Measurements from ENCODE around the gene SLC25A42. TPM values are rescaled to one million over a fixed set of nuclear protein-coding genes. Genes with fewer than 3 reads are reported as not detected.

The SLC25A42 gene
- total and polyA plus RNA-seq, 2 of the 13 experiments (the other 11 are each of a cell fraction or from before 2014, with no cell fraction given), result 12.8 to 18.3 TPM

DNA sequence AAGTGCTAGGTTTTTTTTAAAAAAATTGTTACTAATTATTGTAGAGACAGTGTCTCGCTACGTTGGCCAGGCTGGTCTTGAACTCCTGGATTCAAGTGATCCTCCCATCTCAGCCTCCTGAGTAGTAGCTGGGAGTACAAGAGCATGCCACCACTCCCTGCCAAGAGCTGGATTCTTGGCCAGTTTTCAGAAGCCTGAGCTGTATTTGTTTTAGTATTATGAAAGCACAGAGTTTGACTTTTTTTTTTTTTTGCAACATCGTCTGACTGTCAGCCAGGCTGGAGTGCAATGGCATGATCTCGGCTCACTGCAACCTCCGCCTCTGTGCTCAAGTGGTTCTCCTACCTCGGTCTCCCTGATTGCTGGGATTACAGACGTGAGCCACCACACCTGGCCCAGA is 23.4 kb upstream of the SLC25A42 start (continued):
- TF ChIP-seq ZNF337 (CRISPR knock-in tag; IDR thresholded peaks at IDR 0.05; ENCODE audit: borderline replicate concordance, low read depth) (no peak), ZMYM2 (CRISPR knock-in tag; IDR thresholded peaks at IDR 0.05) (peak; percentile 93), ZNF331 (CRISPR knock-in tag; IDR thresholded peaks at IDR 0.05) (0 out of 2 replicates have a peak, but pooled peaks have one; percentile 13), CHD4 (IDR thresholded peaks at IDR 0.05; ENCODE audit: borderline replicate concordance, low read length) (no peak), ZNF713 (CRISPR knock-in tag; IDR thresholded peaks at IDR 0.05) (no peak), ZNF878 (CRISPR knock-in tag; IDR thresholded peaks at IDR 0.05) (0 out of 2 replicates have a peak, but pooled peaks have one; percentile 41), SALL1 (CRISPR knock-in tag; IDR thresholded peaks at IDR 0.05) (peak; percentile 32; the same call in 1 of the 2 replicates), ZNF292 (CRISPR knock-in tag; IDR thresholded peaks at IDR 0.05; ENCODE audit: borderline replicate concordance, low read depth) (0 out of 2 replicates have a peak, but pooled peaks have one; percentile 33), MAFK (conservative IDR thresholded peaks at IDR 0.05 in 1 of 2, IDR thresholded peaks at IDR 0.05 in 1 of 2; ENCODE audit: low read length in 2 of 2) (no peak), MED1 (CRISPR knock-in tag; IDR thresholded peaks at IDR 0.05) (0 out of 2 replicates have a peak, but pooled peaks have one; percentile 17), RFX3 (CRISPR knock-in tag; IDR thresholded peaks at IDR 0.05) (no peak), IRF2 (CRISPR knock-in tag; IDR thresholded peaks at IDR 0.05) (no peak), ZNF354B (CRISPR knock-in tag; IDR thresholded peaks at IDR 0.05) (no peak), PITX1 (CRISPR knock-in tag; IDR thresholded peaks at IDR 0.05) (peak; percentile 45; the same call in 1 of the 2 replicates), FOXJ3 (CRISPR knock-in tag; IDR thresholded peaks at IDR 0.05; ENCODE audit: borderline replicate concordance) (peak; percentile 32; the same call in 1 of the 2 replicates), ADNP (CRISPR knock-in tag; IDR thresholded peaks at IDR 0.05) (peak; percentile 83), ZNF12 (CRISPR knock-in tag; IDR thresholded peaks at IDR 0.05) (peak; percentile 72; the same call in 1 of the 2 replicates), RBM22 (optimal IDR thresholded peaks at IDR 0.05; ENCODE audit: low read length) (no peak), GATAD2A (CRISPR knock-in tag; IDR thresholded peaks at IDR 0.05) (peak; percentile 53; the same call in 1 of the 2 replicates), ARNTL (CRISPR knock-in tag; IDR thresholded peaks at IDR 0.05) (no peak), ZNF263 (CRISPR knock-in tag; IDR thresholded peaks at IDR 0.05) (peak; percentile 21; the same call in 1 of the 2 replicates), ZNF101 (CRISPR knock-in tag; IDR thresholded peaks at IDR 0.05; ENCODE audit: borderline replicate concordance, low read depth) (no peak)
- TF ChIP-seq, protein P1, sequence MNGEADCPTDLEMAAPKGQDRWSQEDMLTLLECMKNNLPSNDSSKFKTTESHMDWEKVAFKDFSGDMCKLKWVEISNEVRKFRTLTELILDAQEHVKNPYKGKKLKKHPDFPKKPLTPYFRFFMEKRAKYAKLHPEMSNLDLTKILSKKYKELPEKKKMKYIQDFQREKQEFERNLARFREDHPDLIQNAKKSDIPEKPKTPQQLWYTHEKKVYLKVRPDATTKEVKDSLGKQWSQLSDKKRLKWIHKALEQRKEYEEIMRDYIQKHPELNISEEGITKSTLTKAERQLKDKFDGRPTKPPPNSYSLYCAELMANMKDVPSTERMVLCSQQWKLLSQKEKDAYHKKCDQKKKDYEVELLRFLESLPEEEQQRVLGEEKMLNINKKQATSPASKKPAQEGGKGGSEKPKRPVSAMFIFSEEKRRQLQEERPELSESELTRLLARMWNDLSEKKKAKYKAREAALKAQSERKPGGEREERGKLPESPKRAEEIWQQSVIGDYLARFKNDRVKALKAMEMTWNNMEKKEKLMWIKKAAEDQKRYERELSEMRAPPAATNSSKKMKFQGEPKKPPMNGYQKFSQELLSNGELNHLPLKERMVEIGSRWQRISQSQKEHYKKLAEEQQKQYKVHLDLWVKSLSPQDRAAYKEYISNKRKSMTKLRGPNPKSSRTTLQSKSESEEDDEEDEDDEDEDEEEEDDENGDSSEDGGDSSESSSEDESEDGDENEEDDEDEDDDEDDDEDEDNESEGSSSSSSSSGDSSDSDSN (CRISPR knock-in tag; IDR thresholded peaks at IDR 0.05), result no peak
- TF ChIP-seq, protein P2, sequence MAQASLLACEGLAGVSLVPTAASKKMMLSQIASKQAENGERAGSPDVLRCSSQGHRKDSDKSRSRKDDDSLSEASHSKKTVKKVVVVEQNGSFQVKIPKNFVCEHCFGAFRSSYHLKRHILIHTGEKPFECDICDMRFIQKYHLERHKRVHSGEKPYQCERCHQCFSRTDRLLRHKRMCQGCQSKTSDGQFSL (CRISPR knock-in tag; IDR thresholded peaks at IDR 0.05), result no peak
- TF ChIP-seq, protein P3, sequence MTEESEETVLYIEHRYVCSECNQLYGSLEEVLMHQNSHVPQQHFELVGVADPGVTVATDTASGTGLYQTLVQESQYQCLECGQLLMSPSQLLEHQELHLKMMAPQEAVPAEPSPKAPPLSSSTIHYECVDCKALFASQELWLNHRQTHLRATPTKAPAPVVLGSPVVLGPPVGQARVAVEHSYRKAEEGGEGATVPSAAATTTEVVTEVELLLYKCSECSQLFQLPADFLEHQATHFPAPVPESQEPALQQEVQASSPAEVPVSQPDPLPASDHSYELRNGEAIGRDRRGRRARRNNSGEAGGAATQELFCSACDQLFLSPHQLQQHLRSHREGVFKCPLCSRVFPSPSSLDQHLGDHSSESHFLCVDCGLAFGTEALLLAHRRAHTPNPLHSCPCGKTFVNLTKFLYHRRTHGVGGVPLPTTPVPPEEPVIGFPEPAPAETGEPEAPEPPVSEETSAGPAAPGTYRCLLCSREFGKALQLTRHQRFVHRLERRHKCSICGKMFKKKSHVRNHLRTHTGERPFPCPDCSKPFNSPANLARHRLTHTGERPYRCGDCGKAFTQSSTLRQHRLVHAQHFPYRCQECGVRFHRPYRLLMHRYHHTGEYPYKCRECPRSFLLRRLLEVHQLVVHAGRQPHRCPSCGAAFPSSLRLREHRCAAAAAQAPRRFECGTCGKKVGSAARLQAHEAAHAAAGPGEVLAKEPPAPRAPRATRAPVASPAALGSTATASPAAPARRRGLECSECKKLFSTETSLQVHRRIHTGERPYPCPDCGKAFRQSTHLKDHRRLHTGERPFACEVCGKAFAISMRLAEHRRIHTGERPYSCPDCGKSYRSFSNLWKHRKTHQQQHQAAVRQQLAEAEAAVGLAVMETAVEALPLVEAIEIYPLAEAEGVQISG (CRISPR knock-in tag; IDR thresholded peaks at IDR 0.05), result 0 out of 2 replicates have a peak, but pooled peaks have one; percentile 35
- TF ChIP-seq, protein P4, sequence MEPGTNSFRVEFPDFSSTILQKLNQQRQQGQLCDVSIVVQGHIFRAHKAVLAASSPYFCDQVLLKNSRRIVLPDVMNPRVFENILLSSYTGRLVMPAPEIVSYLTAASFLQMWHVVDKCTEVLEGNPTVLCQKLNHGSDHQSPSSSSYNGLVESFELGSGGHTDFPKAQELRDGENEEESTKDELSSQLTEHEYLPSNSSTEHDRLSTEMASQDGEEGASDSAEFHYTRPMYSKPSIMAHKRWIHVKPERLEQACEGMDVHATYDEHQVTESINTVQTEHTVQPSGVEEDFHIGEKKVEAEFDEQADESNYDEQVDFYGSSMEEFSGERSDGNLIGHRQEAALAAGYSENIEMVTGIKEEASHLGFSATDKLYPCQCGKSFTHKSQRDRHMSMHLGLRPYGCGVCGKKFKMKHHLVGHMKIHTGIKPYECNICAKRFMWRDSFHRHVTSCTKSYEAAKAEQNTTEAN (CRISPR knock-in tag; conservative IDR thresholded peaks at IDR 0.05), result no peak

All from HepG2 (cell line).